AG08396 (cell line): ENCODE results near the gene MTERF4.

ENCODE experiments used
- DNase-seq: peaks from one replicate; pipeline ENCODE4 v3.0.0; 2012; ENCODE audit warnings: low spot score, mixed read lengths

MTERF4 gene

DNA sequence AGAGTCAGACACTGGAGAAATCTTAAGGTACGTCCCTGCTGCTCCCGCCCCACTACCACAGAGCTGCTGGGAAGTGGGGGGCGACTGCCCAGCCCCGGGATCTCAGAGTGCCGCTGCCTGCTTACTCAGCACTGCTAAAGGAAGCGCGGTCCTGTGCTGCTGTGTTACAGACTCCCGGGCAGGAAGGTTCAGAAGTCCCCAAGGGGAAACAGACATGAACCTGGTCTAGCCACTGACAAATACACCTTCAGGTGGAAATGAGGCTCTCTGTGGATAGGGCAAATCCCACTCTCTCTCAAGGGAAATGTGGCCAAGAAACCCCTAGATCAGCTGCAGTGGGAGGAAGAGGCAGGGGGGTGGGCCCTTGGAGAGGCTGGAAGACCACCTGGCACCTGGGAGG is 13.7 kb downstream of the MTERF4 start:
- no peak for DNase-seq

DNA sequence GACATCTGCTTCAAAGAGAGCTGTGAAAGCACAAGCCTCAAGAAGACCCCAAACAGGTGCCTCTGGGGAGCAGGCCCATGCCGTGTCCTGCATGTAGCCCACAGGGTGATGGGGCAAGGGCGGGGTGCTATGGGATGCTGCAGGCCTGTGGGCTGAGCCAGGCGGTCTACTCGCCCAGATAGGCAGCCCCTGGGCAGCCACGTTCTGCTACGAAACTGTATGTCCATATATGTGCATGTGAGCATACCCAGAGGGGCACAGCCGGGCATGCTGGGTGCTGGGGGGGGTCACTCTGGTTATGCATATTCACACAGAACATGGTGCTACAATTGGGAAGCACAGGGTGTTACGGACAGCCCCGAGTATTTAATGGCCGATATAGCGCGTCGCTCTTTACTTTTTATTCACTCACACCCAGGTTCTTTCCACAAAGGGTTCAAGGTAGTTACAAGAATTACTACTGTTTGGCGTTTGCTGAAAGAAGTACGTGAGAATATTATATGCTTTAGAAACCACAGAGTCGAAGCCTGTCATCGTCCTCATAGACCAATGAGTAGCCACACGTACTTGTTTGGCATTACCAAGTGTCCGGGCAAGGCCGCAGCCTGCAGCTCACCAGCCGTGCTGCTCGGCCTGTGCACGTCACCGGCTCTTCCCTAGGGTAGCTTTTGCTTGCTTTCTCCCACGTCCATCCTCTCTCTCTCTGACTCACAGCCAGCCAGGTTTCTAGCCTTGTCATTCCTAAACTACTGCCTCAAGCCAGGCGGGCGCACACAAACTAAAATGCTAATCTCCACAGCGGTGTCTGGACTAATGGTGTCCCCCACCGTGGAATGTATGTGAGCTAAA is 14.4 kb downstream of the MTERF4 start:
- DNase-seq = no peak

DNA sequence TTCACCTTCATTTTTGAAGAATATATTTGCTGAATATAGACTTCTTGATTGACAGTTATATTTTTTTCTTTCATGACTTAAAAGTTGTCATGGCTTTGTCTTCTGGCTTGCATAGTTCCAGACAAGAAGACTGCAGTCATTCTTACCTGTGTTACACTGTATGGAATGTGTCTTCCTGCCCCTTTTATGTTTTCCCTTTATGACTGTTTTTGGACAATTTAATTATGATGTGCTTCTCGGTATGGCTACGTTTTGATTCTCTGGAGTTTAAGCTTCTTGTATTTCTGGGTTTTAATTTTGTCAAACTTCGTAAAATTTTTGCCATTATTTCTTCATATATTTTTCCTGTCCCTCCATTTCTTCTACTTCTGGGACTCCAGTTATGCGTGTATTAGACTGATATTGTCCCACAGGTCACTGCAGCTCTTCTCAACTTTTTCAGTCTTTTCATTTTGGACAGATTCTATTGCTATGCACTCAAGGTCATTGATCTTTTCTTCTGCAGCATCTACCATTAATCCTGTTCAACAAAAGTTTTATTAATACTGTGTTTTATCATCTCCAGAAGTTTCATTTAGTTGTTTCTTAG is 17.1 kb downstream of the MTERF4 start:
- no peak for DNase-seq

DNA sequence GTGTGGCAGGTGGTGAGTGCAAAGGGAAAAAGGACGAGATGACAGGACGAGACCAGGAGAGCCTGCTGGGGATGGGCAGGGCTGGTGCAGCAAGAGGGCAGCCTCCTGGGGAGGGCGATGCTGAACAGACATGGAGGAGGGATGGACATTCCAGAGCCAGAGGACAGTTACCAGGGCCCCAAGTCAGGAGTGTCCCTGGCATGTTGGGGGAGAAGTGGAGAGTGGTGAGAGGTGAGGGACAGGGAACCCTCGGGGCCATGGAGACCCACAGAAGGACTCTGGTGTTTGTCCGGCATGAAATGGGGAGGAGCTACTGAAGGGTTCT is 19.0 kb downstream of the MTERF4 start:
- DNase-seq = no peak

DNA sequence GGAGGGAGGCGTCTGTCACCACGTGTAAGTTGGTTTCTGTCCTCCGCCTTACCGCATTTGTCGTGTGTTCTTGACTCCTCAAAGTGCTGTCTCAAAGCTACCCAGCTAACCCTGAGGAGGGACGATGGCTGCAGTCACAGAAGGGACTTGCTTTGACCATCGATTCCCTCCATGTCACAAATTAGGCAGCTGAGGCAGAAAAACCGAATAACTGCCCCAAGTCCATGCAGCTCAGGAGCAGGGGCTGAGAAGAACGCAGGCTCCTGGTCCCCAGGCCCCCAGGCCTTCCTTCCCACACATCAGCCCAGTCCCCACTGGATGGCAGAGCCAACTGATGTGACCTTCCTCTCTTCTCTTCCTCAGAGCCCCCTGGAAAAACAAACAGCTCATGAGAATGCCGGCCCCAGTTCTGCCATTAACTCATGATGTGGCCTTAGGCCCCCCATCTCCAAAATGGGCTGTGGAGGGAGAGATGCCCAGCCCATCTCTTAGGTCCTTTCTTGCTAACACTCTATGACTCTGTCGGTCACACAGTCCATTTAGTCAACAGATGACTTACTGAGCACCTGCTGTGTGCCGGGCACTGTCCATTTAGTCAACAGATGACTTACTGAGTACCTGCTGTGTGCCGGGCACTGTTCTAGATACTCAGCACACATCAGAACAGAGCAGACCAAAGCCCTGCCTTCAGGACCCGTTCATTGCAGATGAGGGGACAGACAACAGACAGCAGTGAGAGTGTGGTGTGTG is 19.6 kb downstream of the MTERF4 start:
- DNase-seq = no peak

DNA sequence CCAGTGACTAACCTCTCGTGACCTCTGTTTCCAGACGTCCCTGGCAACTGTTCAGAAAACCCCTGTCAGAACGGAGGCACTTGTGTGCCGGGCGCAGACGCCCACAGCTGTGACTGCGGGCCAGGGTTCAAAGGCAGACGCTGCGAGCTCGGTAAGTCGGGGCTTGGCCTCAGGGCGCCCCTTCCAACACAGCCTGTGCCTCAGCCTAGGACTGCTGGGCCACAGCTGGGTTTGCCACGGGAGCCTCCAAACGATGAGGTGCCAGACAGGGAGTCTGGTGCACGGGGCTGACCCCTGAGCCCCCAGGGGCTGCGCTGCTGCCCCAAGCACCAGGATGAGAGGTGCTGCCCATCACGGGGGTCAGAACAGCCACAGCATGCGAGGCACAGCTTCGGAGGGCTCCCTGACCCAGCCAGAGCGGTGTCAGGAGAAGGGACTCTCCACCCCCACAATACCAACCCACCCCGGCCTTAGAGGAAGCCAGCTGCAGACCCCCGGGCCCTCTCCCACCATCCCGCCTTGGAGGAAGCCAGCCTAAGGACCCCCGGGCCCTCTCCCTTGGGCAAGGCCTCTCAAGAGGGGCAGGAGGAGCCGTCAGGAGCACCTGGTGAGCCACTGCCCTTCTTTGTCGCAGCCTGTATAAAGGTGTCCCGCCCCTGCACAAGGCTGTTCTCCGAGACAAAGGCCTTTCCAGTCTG is 20.3 kb downstream of the MTERF4 start:
- no peak for DNase-seq

DNA sequence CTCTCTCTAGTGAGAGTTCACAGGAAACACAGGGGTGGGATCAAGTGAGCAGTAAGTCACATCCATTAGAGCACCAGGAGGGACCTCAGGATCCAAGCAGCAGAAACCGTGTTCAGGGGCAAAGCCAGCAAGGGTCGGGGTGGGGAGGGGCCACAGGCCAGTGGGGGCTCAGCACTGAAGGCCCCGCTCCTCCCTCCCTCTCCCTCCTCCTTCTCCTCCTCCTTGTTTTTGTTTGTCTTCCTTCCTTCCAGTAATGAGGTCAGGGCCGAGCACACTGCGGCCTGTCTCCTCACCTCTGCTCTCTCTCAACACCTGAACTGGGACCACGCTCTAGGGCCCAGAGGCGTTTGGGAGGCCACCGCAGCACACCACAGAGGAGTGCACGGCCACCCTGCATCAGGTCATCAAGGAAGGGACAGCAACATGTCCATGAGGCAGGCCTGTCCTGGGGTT is 20.9 kb downstream of the MTERF4 start:
- no peak for DNase-seq

DNA sequence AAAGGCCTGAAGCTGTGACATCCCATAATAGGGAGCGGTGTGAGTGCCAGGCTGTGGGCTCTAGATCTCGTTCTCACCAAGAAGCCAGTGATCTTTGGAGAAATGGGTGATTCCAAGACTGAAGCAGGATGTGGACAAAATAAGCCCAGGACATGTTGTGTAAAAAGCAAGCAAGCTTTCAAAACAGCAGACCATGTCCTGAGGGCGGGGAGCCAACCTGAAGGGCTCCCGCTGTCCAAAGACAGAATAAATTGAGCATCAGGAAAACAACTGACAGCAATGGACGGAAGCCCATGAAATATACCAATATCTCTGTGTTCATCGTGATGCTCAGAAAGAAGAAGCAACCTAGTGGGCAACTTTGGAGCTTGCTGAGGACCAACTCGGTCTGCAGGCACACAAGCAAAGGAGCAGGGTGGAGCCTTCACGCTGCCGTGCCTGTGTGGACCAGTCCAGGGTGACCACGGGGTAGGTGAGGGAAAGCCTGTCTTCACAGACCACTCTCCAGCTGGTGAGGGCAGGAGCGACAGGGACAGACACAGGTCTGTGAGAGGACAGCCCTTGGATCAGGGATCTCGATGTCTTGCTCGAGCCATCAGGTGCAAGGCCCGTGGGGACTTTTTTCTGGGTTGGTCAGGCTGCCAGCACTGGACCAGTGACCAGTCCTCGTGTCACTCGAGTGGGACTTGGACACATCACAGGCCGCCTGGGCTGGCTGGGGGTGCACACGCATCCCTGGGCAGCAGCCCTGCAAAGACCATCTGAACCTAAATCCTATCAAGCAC is 21.5 kb downstream of the MTERF4 start:
- DNase-seq = no peak

DNA sequence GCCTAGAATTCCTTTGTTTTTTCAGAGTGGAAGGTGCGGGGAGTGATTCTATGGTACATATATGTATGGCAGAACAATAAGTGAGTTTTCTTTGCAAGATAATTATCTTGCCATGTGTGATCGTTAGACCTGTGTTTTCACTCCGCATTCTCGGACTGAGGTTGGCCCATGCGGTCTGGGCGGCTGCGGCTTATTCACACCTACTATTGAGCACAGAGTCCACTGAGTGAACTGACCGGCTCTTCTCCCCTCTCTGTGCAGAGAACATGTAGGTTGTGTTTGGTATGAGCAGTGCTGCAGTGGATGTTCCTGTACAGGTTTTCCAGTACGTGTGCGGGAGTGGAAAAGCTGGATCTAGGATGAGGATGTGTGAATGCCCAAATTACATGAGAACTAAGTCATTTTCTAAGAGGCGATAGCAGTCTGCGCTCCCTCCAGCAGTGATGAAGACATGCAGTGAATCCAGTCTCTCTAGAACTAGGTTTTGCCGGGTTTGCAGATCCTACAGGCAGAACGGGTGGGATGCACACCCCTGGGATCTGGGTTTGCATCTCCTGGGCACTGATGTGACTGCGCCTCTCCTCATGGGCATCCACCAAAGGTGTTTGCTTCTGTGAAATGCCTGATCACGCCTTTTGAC is 27.1 kb downstream of the MTERF4 start:
- no peak for DNase-seq

DNA sequence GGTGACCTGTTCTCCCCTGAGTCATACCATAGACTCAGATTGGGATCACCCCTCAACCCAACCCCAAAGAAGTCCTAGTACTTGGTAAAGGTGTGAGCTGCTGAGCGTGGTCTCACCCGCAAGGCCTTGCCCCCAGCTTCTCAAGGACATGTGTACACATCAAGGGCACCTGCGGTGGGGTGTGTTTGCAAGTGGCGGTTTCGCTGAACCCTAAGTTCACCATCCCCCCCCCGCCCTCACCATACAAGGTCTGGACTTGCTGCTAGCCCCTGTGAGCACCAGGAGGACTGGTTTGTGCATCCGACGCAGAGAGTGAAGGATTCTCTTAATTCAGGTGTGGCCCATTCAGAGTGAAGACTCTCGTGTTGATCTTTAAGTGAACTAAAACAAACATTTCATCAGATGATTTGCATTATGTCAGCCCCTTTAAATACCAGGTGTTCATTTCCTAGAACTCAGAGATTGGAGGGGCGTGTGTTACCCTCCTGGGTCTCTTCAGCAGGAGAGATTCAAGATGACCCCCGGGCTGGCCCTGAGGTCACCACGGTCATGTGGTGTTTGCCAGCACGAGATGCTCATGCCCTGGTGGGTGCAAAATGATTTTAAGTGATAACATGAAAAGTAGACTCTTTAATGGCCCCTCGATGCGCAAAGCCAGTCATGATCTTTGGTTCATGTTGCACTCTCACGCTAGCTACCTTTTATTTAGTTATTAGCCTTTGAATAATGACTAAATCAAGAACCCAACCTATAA is 27.8 kb downstream of the MTERF4 start:
- no peak for DNase-seq

DNA sequence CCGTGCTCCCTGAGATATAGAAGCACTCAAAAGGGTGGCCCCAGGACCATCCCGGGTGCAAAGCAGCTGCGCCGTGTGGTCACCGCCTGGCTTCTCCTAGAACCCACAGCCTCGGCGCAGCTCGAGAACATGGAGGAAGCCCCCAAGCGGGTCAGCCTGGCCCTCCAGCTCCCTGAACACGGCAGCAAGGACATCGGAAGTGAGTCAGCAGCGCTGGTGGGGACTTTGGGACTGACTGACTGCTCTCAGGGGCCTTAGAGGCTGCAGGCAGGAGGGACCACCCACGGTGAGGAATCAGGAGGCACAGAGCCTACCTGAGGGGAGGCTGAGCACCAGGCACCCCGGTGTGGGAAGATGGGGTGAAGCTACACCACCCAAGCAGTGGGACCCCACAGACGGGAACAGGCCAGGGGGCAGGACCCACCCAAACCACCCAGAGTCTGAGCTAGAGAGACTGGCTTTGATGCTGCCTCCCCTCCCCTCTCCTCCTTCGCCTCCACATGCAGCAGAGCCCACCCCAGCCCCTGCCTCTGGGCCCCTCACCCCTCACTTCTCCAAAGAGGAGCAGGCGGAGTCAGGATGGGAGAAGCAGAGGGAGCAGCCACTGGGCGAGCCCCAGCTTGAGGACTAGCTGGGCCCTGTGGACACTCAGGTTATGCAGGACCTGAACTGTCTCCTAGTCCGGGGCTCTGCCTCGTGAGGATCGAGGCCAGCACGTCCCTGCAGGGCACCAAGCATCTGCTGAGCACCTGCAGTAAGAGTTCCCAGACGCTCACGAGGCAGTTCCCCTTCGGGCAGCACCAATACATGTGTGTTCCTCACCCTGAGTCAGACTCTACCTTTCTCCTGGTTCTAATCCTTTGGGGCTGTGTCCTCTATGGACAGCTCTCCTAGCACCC is 28.7 kb downstream of the MTERF4 start:
- no peak for DNase-seq

DNA sequence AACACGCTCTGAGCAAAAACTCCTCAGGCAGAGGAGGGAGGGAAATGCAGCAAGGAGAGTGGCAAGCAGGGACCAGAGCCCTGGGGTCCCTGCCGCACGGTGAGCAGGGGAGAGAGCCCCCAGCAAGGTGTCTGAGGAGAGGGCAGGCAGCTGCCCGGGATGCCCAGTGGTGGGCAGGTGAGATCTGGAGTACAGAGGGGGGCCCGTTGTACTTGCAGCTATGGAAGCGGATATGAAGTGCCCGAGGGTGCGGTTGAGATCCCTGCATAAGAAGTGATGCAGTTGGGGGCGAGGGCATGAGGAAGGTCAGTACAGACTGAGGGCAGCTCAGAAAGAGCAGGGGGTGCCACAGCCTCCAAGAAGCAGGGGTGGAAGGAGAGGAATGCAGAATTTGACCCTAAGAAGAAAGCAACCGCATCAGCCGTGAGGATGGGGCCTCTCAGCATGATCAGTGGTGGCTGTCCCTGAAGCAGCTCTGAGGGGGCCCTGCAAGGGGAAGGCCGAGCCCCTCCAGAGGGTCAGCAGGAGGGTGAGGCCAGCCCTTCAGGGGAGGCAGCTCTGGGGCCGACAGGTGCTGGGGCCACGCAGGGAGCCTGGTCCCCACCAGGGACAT is 29.4 kb downstream of the MTERF4 start:
- DNase-seq = no peak

DNA sequence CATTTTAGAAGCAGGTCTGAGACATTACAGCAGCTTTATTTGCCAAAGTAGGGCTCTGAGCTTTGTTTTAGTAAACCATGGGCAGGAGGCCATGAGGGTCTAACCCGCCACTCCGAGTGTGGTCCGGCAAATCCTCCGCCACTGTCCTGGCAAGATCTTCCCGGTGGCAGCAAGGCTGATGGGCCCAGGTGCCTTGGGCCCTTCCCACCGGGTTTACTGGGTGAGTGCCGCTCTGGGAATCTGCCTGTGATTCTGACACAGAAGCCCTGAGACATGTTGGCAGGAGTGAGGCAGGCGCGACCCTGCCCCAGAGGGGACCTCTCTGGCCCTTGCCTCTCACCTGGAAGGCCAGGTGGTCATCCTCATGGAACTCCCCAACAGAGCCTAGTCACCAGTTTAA is 29.9 kb downstream of the MTERF4 start:
- DNase-seq = no peak

DNA sequence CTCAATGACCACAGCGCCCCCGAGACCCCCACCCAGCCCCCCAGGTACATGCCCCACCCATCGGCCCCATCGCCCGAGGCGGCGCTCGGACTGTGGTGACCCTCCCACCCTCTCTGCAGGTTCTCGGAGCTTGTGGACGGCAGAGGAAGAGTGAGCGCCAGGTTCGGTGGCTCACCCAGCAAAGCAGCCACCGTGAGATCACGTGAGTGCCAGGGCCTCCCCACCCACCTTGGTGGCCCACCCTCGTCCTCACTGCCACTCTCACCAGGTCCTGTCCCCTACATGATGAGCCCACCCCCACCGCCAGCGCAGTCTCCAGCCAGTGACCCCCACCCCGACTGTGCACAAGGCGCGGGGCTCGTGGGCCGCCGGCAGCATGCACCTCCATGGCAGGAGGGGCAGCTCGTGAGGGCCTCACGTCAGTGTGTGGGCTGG is 30.4 kb downstream of the MTERF4 start:
- DNase-seq = no peak

DNA sequence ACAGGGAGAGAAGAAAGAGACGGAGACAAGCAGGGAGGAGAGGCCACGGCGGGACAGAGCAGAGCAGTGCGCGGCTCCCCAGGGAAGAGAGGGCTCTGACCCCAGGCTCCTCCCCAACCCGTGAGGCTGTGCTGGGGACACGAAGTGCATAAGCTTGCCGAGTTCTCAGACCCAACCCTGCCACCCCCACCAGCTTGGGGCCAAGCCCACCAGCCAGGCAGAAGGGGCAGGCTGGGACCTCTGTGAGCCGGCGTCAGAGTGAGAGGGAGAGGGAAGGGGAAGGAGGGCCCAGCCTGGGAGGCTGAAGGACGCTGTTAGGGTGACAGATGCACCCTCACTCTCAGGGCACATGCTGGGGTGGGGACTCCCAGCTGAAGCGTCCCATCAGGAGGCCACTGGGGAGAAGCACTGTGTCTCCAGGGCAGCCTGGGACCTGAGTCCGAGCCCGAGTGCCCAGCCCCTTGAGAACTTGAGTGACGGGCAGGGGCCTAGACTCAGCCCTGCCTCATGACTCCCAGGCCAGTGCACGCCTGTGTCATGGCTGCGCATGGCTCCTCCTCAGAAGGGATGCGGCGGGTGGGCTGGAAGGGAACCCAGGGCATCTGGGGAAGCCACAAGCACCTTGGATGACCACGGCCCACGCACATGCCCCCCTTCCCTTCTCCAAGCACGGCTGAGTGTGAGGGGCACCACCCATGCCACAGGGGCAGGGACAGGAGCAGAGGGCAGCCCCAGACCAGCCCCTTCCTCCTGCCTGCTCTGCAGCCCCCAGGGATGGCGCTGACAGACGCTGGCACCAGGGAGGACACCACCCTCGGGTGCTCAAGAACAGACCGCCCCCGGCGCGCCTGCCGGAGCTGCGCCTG is 31.0 kb downstream of the MTERF4 start:
- no peak for DNase-seq

DNA sequence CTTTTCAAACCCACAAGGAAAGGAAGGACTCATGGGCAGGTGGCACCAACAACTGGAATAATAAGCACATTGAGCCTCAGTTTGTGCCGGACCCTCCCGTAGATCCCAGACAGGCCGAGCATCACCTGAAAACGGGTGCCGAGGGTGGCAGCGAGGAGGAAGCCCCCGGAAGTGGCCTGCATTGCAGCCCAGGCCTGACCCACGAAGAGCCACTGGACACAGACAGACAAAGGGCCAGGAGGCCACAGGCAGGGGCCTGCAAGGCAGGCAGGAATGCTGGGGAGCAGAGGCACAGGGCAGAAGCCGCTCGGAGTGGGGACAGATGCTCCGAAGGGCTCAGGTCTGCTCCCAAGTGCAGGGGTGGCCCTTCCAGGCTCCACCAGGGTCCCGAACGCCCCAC is 31.7 kb downstream of the MTERF4 start:
- DNase-seq = no peak

DNA sequence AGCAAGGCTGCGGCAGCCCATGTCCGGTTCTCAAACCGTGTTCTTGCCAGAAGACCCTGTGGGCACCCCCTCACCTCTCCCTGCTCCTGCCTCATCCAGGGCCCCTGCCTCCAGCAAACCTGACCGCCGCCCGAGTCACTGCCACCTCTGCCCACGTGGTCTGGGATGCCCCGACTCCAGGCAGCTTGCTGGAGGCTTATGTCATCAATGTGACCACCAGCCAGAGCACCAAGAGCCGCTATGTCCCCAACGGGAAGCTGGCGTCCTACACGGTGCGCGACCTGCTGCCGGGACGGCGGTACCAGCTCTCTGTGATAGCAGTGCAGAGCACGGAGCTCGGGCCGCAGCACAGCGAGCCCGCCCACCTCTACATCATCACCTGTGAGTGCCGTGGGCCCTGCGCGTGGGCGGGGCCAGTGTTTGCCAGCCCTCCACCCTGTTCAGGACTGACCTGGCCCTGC is 32.2 kb downstream of the MTERF4 start:
- DNase-seq = no peak
